Activated B cell treated with CpG ODN at 0.5 μM for 24 hours (primary cell): ENCODE measurements around the gene PAX5. TPM values are rescaled to one million over a fixed set of nuclear protein-coding genes. Genes with fewer than 3 reads are reported as not detected.
A peak's percentile ranks its signal among the peaks of the same experiment; 100 is the strongest.

Experiments used
- ATAC-seq: fragments of 200-7000 bp; cut with Tn5 transposase; one replicate; pipeline ENCODE4 v1.10.0; 2021; ENCODE audit warnings: low read depth, mild to moderate bottlenecking, moderate library complexity
- CTCF ChIA-PET: fragments of 350-600 bp; sonication (Branson Sonifier 250); formaldehyde crosslinking; loops from one replicate; lab custom pipeline; 2021; ENCODE audit warnings: antibody characterized with exemption; lab: Charles Lee
- POLR2A ChIA-PET: fragments of 350-600 bp; sonication (Branson Sonifier 250); formaldehyde crosslinking; loops from one replicate; lab custom pipeline; 2021; ENCODE audit warnings: antibody characterized with exemption; lab: Charles Lee
- DNase-seq: peaks from one replicate; pipeline ENCODE4 v3.0.0; 2022
- H3K27ac Mint-ChIP-seq: one replicate; pipeline ENCODE4 v1.8.0; 2020; ENCODE audit warnings: mixed read lengths
- H3K27me3 Mint-ChIP-seq: one replicate; pipeline ENCODE4 v1.8.0; 2021; ENCODE audit warnings: mixed read lengths
- H3K36me3 Mint-ChIP-seq: one replicate; pipeline ENCODE4 v1.8.0; 2021; ENCODE audit warnings: low read depth, mixed read lengths
- H3K4me1 Mint-ChIP-seq: one replicate; pipeline ENCODE4 v1.8.0; 2021; ENCODE audit warnings: mixed read lengths
- H3K4me3 Mint-ChIP-seq: one replicate; pipeline ENCODE4 v1.8.0; 2020; ENCODE audit warnings: mild to moderate bottlenecking, mixed read lengths
- H3K9me3 Mint-ChIP-seq: one replicate; pipeline ENCODE4 v1.8.0; 2020; ENCODE audit warnings: mixed read lengths
- intact Hi-C: fragments of 100-400 bp; cut with micrococcal nuclease; formaldehyde crosslinking; loops from one replicate; pipeline ENCODE4 v1.15.1; 2024
- total RNA-seq: library from RNA; stranded (reverse); gene quantifications from 2 replicates; pipeline ENCODE4 v1.2.3, GENCODE V29; 2022
- TF ChIP-seq, protein P1 (sequence below): fragments of 200-600 bp; IDR thresholded peaks from one replicate; pipeline ENCODE4 v1.8.0; 2022; ENCODE audit warnings: antibody characterized with exemption, mild to moderate bottlenecking

PAX5 gene
- total RNA-seq, 1 donor from 2014 or later: 619 TPM

DNA sequence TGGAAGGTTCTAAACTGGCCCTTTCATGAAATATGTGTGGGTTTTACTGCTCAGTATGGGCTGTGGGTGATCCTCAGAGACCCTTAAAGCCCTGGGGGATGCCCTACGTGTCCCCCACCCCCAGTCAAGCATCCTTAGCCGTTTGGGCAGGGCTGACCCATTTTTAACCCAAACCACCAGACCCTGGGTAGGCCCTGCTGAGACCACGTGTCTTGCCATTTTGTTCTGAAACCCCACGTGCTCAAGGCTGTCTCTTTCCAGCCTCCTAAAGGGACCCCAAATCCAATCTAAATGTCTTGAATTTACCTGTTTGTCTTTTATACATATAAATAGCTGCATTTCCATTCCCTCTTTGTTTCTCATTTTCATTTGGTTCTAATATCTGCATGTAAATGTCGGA is 94.9 kb downstream of the PAX5 start:
- ATAC-seq (no peak), DNase-seq (no peak)
- TF ChIP-seq, protein P1, sequence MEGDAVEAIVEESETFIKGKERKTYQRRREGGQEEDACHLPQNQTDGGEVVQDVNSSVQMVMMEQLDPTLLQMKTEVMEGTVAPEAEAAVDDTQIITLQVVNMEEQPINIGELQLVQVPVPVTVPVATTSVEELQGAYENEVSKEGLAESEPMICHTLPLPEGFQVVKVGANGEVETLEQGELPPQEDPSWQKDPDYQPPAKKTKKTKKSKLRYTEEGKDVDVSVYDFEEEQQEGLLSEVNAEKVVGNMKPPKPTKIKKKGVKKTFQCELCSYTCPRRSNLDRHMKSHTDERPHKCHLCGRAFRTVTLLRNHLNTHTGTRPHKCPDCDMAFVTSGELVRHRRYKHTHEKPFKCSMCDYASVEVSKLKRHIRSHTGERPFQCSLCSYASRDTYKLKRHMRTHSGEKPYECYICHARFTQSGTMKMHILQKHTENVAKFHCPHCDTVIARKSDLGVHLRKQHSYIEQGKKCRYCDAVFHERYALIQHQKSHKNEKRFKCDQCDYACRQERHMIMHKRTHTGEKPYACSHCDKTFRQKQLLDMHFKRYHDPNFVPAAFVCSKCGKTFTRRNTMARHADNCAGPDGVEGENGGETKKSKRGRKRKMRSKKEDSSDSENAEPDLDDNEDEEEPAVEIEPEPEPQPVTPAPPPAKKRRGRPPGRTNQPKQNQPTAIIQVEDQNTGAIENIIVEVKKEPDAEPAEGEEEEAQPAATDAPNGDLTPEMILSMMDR: no peak
- Mint-ChIP-seq H3K4me1 (peaks cover 88% of the 10 kb centered on the region), H3K9me3 (no peaks in the 10 kb centered on the region), H3K4me3 (no peak overlapping the region), H3K27ac (peak overlapping the region; percentile 85), H3K27me3 (no peaks in the 10 kb centered on the region), H3K36me3 (peaks cover 91% of the 10 kb centered on the region)
- ChIA-PET POLR2A (interaction anchor here (1.4 to 1.8 kb wide), 2 partner anchors 9 to 88 kb away, joined by 6 to 10 read pairs; no protein-coding TSS in a partner anchor), CTCF (no interaction called here)
- intact Hi-C loops: loop anchor here (5.0 kb wide), 2 partner anchors 62 to 88 kb away; no protein-coding TSS in a partner anchor

GRCh38 chr9:36938617-36939016 is 95.5 kb downstream of the PAX5 start:
- TF ChIP-seq, protein P1: no peak
- DNase-seq: no peak
- Mint-ChIP-seq H3K4me1 (peaks cover 94% of the 10 kb centered on the region), H3K9me3 (no peaks in the 10 kb centered on the region), H3K27me3 (no peaks in the 10 kb centered on the region), H3K4me3 (peak overlapping the region; percentile 55), H3K27ac (peak overlapping the region; percentile 85), H3K36me3 (peaks cover 93% of the 10 kb centered on the region)
- ChIA-PET POLR2A (interaction anchor here (0.7 to 1.8 kb wide), 2 partner anchors 9 to 55 kb away, joined by 3 to 10 read pairs; no protein-coding TSS in a partner anchor), CTCF (no interaction called here)
- intact Hi-C loops: loop anchor here (5.0 kb wide), 2 partner anchors 61 to 89 kb away; no protein-coding TSS in a partner anchor
- no peak for ATAC-seq

DNA sequence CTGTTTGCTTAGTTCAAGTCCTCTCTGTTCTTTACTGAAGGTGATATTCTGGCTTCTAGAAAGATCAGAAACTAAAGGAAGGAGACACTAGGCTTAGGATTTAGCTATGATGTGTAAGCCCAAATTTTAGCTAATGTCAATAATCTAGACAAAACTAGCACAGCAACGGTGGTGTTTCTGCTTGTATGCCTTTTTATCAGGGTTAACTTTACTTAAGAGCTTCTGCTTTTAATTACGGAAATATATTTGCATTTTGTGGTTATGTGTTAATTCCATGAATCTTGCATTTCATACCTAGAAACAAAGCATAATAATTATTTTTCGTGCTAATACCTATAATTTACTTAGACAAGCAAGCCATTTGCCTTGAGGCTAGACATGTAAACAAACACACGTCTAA is 96.1 kb downstream of the PAX5 start:
- Mint-ChIP-seq H3K36me3 (peaks cover 94% of the 10 kb centered on the region), H3K27me3 (no peaks in the 10 kb centered on the region)
- intact Hi-C loops: loop anchor here (5.0 kb wide), 2 partner anchors 61 to 89 kb away; no protein-coding TSS in a partner anchor

GRCh38 chr9:36937346-36937745 is 96.7 kb downstream of the PAX5 start:
- Mint-ChIP-seq H3K9me3 (peaks cover under 1% of the 10 kb centered on the region), H3K27ac (peak overlapping the region; percentile 85), H3K27me3 (no peaks in the 10 kb centered on the region), H3K36me3 (peaks cover 94% of the 10 kb centered on the region), H3K4me1 (peaks cover 89% of the 10 kb centered on the region), H3K4me3 (peak overlapping the region; percentile 62)
- CTCF ChIA-PET: interaction anchor here (0.9 kb wide), 1 partner anchor 59 kb away, joined by 4 read pairs; no protein-coding TSS in a partner anchor
- DNase-seq: no peak
- POLR2A ChIA-PET: interaction anchor here (0.5 kb wide), 1 partner anchor 90 kb away, joined by 5 read pairs; no protein-coding TSS in a partner anchor
- intact Hi-C loops: loop anchor here (5.0 kb wide), 2 partner anchors 60 to 90 kb away; no protein-coding TSS in a partner anchor
- TF ChIP-seq, protein P1: no peak
- no peak for ATAC-seq

More for the DNA sequence above, 96.1 kb downstream of the PAX5 start:
- POLR2A ChIA-PET: interaction anchor here (0.7 kb wide), 1 partner anchor 56 kb away, joined by 3 read pairs; no protein-coding TSS in a partner anchor
- ATAC-seq: peak; percentile 15
- TF ChIP-seq, protein P1: no peak
- no peak for DNase-seq
- peaks cover 93% of the 10 kb centered on the region for H3K4me1 Mint-ChIP-seq
- no peak overlapping the region for H3K4me3 Mint-ChIP-seq
- peak overlapping the region; percentile 85 for H3K27ac Mint-ChIP-seq
- CTCF ChIA-PET: interaction anchor here (0.9 kb wide), 1 partner anchor 58 kb away, joined by 4 read pairs; no protein-coding TSS in a partner anchor
- H3K9me3 Mint-ChIP-seq: no peaks in the 10 kb centered on the region

- Mint-ChIP-seq H3K4me1 (peaks cover 90% of the 10 kb centered on the region), H3K27ac (peak overlapping the region; percentile 85), H3K4me3 (no peak overlapping the region), H3K9me3 (peaks cover 3% of the 10 kb centered on the region), H3K27me3 (no peaks in the 10 kb centered on the region), H3K36me3 (peaks cover 94% of the 10 kb centered on the region)
- TF ChIP-seq, protein P1: no peak
- POLR2A ChIA-PET: interaction anchor here (0.9 to 2.1 kb wide), 3 partner anchors 8 to 96 kb away, joined by 3 to 6 read pairs (median 4); no protein-coding TSS in a partner anchor
- intact Hi-C loops: loop anchor here (5.0 kb wide), 2 partner anchors 59 to 91 kb away; no protein-coding TSS in a partner anchor
- DNase-seq (no peak), ATAC-seq (no peak)
- CTCF ChIA-PET: interaction anchor here (0.6 to 1.2 kb wide), 2 partner anchors 63 to 71 kb away, joined by 3 read pairs; no protein-coding TSS in a partner anchor
Measured at GRCh38 chr9:36936498-36936831, 97.6 kb downstream of the PAX5 start.
